ENCODE data around the gene TOM1L2.

TOM1L2 gene

DNA sequence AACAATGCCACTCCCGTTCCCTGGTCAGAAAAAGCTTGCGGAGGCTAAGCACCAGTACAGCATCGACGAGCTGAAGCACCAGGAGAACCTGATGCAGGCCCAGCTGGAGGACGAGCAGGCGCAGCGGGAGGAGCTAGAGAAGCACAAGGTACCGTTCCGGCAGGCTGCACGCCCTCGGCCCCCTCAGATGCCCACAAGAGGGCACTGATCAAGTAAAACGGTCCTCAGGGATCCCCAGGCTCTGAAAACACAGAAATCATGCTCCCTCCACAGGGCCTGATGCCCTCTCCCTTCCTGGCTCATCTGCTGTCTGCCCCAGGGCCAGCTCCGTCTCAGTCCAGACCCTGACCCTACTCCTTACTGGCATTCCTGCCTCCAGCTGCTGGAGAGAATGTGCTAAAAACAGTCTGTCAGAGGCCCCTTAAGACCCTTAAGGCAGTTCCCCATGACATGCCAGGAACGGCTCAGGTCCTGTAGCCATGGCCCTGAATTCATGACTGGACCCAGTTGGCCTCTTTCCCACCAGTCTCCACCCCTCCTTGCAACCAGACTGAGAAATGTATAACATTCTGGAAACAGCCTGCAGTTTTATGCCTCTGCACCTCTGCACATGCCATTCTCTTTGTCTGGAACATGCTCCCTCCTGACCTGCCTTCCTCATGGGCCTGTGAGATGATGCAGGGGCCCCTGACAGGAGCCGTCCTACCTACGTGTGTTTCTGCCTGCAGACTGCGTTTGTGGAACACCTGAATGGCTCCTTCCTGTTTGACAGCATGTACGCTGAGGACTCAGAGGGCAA is 22.3 kb upstream of the TOM1L2 start:
- no peak for DNase-seq (ENCODE audit: low spot score)

DNA sequence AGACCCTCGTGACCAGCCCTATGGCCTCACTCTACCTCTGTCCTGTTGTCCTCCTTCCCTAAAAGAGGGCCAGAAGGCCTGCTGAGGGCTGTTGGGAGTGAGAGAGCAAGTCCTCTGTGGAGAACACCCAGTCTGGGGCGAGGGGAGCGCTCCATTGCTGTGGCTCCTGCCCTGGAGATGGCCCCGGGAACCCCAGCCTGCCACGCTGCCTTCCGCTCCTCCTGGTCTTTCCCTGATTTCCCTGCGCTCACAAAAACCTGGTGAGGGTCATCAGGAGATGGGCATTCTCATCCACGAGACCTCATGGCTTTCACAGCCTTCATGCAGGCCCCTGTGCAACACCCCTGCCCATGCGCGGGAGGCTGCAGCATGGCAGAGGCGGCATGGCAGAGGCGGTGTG is 21.7 kb upstream of the TOM1L2 start:
- DNase-seq (ENCODE audit: low spot score) = no peak

DNA sequence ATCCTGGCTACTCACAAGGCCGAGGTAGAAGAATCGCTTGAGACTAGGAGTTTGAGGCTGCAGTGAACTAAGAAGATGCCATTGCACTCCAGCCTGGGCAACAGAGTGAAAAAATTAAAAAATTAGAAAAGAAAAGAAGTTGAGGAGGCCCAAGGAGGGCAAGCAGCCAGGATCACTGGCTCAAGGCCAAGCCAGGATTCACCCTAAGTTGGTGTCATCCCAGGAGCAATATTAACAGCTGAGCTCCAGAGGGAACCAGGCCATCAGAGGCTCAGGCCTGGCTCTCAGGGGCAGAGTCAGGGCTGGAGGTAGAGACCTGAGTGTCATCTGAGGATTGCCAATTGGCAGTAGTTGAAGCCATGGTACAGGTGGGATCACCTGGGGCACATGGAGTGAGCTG is 21.2 kb upstream of the TOM1L2 start:
- DNase-seq (ENCODE audit: low spot score) = no peak

DNA sequence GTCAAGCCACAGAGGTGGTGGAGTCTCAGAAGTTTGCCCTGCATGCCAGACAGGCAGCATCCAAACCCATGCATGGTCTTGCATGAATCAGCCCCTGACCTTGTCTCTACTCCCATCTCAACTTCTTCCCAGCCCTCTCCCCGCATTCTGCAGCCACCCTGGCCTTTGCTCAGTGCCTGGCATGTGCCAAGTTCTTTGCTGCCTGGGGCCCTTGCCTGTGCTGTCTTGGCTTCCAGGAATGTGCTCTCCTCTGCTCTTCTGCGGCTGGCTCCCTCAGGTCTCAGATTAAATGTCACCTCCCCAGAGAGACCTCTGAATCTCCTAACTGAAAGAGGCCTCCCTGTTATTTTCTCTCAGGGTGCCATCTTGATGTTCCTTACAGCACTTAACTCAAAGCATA is 18.1 kb upstream of the TOM1L2 start:
- no peak for DNase-seq (ENCODE audit: low spot score)

DNA sequence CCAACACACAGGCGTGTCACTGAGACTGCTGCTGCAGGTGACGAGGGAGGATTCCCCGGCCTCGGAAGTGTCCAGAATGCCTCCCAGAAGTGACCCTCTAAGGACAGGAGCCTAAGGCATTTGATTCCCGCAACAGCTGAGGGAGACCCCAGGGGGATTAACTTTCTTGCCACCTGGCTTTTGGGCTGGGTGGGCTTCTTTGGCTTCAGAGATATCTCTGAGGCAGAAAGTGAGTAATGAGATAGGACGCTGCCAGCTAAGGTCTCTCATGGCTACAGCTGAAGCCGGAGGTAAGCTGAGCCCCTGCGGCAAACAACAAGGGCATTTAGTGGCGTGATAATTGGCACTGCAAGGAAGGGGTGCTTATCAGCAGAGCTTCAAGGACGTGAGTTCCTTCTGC is 17.4 kb upstream of the TOM1L2 start:
- DNase-seq (ENCODE audit: low spot score) = no peak

DNA sequence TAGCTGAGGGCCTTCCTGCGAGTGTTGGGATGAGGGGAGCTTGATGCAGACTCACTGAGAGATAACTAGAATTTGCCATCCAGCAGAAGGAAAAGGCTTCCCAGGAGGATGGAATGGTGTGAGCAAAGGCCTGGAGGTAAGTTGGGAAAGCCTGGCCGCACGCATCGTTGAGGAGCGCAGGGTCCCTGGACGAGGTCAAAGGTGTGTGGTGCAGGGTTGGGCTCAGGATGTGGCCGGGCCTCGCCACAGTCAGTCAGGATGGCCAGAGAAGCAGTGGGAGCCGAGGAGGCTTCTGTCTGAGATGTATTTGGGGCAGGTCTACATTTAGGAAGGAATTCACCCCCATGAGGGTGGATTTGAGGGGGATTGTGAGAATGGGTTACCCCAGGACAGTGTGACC is 16.9 kb upstream of the TOM1L2 start:
- DNase-seq (ENCODE audit: low spot score) = no peak

DNA sequence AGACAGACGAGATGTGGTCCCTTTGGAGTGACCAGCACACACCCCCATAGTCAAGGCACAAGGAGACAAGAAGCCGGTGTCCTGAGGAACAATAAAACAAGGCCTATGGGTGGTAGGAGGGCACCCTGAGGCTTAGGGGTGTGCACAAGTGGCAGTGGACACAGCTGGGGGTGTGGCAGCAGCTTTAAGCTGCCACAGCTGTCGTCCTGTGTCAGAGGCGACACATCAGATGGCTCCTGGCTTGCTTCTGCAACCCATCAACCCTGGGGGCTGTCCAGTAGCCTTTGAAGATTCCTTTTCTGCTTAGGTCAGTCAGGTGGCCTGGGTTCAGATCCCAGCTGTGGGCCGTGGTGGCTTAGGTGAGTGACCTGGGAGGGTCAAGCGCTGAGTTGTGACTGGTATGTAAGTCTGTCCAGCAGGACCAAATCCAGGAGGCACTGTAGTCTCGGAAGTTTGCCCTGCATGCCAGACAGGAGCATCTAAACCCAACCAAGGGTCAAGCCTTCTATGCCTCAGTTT is 16.3 kb upstream of the TOM1L2 start:
- no peak for DNase-seq (ENCODE audit: low spot score)

DNA sequence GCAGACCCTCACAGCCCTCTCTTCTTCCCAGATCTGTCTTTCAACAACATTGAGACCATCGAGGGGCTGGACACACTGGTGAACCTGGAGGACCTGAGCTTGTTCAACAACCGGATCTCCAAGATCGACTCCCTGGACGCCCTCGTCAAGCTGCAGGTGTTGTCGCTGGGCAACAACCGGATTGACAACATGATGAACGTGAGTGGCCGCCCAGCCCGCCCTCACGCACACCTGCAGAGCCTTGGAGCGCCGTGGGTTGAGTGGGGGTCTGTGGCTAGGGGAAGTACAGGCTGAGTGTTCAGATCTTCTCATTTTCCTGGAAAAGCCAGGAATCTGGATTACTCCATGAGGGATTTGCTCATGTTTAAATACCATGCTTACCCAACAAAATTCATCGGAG is 15.7 kb upstream of the TOM1L2 start:
- no peak for DNase-seq (ENCODE audit: low spot score)

DNA sequence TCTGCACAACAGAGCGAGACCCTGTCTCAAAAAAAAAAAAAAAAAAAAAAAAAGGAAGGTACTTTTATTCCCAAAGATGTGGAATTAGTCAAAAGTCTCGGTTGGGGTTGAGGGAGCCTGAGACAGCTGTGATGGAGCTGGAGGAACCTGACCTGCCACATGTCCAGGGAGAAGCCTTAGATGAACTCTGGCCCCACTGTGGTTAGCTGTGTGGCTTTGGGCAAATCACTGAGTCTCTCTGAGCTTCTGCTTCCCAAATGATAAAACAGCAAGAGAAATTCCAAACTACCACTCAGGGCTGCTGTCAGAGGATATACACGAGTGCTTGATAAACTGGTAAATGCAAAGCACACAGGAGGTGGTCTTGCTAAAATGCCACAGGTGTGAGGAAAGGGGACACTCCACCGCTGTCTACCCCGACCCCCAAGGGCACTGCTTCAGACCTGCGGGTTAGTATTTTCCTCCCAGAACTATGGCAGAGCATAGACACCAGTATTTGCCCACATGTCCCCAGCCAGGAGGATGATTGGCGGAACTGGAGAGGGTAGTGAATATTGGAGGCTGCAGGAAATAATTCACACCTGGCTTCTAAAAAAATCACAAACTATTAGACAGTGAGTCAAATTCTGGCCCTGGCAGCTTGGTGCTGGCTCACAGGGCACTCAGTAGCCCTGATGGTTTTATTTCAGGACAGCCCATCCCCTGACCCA is 15.1 kb upstream of the TOM1L2 start:
- no peak for DNase-seq (ENCODE audit: low spot score)

DNA sequence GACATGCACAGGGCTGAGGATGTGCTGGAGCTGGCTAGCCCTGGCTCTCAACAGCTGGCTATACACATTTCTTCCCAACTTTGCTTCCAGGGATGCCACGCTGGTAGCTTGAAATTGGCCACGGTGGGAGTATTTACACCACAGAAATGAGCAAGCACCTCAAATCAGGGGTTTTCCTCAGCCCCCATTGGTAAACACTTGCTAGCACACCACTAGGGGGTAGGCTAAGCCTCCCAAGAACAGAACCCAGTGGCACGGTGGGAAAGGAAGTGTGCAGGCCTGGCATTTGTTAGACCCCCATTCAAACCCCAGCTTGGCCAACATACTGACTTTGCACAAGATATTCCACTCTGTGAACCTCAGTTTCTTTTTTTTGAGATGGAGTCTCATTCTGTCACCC is 13.4 kb upstream of the TOM1L2 start:
- no peak for DNase-seq (ENCODE audit: low spot score)

DNA sequence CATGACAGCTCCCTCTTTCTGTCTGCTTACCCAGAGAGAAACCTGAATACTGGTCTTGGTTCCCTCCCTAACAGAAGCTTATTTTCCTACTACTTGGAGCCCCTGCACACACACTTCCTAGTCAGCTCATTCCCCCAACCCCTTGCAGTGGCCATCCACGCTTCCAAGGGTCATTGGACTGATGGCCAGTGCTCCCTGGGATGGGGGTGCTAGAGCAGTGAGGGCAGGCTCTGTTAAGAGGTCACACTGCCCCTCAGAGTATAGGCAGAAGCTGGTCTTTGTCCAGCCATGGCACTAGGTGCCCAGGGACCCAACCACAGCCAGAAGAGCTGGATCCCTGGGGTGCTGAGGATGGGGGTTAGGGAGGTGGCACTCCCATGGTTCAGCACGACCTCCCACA is 13.0 kb upstream of the TOM1L2 start:
- no peak for DNase-seq (ENCODE audit: low spot score)

DNA sequence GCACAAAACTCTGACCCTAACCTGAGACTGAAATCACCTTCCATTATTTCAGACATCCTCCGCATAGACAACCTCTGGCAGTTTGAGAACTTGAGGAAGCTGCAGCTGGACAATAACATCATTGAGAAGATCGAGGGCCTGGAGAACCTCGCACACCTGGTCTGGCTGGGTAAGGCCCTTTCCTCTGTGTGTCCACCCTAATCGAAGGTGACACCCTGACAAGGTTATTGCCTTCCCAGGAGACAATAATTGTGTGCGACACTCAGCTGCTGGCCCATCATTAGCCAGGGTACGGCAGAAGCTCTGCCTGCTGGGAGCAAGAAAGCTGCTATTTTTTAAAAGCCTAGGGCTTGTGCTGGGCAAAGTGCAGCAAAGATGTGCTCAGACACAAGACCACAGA is 11.6 kb upstream of the TOM1L2 start:
- DNase-seq (ENCODE audit: low spot score) = no peak

DNA sequence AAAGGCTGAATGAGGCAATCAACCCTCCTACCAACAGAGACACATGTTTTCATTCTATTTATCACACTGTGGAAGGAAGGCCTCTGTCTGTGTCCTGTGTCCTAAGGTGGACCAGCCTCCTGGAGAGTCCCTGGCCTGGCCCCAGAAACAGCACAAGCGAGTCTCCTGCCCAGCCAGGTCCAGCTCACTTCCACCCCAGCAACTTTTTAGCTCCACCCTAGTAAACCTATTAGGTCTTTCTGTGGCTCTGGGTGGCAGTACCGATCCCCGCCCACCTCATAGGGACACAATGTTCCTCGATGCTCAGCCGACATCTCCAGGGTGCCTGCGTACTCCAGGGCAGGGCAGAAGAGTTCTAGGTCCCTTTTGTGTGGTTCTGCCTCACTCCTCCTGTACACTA is 11.2 kb upstream of the TOM1L2 start:
- DNase-seq (ENCODE audit: low spot score) = no peak

DNA sequence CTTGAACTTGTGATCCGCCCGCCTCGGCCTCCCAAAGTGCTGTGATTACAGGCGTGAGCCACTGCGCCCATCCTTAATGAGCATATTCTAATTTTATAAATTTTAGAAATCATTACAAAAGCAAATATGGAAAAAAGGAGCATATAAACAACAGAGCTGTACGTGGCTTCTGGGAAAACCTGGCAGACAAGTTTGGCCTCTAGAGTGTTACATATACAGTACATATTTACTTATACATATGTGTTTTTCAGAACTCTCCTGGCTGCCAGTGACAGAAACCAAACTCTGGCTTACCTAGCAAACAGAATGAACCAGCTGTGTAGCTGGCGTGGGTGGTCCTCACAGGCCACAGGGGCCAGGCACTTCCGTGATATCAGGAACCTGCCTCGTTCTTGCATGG is 10.6 kb upstream of the TOM1L2 start:
- no peak for DNase-seq (ENCODE audit: low spot score)

DNA sequence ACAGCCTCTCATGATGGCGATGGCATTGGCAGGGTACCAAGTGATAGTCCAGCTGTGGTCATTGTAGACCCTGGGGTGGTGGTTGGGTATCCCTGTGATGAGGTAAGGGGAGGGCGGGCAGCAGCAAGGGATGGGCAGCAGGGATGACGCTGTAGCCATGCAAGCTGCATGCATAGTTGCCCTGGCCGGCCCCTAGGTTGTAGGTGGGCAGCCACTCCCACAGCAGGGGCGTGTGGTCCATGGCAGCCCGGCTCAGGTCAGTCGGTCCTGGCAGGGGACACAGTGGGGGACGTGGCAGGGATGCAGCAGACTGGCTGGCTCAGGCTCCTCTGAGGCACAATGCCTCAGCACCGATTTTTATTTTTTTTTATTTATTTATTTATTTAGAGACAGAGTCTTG is 9.1 kb upstream of the TOM1L2 start:
- DNase-seq (ENCODE audit: low spot score) = no peak

DNA sequence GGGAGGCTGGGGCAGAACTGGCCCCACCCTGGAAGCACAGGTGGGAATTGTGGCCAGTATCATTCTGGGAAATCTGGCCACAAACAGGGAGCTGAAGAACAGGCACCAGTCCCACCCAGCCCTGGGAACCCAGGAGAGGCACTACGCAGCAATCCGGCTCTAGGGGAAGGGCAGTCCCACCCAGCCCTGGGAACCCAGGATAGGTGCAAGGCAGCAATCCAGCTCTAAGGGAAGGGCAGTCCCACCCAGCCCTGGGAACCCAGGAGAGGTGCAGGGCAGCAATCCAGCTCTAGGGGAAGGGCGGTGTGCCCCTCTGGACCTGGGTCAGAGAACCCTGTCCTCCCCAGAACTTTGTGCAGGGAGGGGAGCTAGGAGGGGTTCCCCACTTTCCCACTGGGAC is 7.6 kb upstream of the TOM1L2 start:
- DNase-seq (ENCODE audit: low spot score) = no peak

DNA sequence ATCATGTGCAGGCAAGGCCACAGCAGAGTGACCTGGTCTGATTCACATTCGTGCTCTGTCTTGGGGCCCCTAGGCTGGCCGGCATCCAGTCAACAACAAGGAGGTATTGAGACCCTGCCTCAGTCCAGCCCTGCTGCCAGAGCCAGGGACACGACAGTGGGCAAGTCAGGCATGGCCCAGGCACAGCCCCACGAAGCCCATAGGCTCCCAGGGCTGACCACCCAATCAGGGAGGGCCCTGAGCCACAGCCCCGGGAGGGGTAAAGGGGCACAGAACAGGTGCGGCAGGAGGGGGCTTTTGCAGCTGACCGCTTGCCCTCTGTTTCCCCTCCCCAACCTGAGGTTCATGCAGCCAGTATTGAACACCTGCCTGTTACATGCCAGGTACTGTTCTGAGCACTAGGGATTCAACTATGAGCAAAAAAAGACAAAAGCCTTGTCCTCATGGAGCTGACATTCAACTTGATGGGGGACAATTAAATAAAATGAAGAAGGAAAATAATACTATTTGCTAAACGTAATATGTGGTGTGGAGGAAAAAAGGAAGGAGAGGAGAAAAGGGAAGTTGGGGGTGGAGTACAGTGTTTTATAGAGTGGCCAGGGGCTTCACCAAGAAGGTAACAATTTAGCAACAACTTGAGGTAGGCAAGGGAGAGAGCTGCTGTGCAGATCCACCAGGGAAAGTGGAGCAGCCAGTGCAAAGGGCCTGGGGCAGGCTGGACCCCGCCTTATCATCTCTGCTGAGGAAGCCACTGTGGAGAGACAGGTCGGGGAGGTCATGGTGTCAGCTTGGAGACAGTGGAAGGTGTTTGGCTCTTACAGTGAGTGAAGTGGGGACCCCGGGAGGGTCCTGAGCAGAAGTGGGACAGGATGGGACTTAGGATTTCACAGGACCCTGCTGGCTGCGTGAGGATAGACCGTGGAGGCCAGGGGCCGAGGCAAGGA is 6.6 kb upstream of the TOM1L2 start:
- DNase-seq (ENCODE audit: low spot score) = no peak

DNA sequence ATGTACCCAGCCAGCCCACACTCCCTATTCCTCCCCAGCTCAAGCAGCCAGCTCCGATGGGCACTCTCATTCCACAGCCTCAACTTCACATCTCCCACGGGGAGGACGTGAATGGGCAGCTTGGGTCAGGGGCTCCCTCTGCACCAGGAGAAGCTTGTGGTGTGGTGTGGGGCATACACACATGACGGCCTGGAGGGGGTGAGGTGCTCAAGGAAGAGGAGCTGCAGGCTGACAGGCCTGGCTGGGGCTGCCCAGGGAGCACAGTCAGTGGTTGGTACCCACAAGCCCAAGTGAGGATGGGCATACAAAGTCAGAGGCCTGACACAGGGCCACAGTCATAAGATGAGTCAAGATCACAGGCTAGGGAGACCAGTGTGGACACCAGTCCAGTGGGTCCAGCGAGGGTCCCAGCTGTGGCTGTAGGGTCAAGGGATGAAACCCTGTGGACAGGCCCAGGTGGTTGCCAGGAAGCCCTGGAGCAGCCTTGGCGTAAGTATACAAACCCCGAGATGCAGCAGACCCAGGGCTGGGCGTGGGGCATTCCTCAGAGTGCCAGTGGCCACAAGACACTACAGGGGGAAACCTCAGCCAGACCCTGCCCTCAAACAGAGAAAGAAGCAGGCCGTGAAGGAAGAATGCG is 4.9 kb upstream of the TOM1L2 start:
- DNase-seq (ENCODE audit: low spot score) = no peak

DNA sequence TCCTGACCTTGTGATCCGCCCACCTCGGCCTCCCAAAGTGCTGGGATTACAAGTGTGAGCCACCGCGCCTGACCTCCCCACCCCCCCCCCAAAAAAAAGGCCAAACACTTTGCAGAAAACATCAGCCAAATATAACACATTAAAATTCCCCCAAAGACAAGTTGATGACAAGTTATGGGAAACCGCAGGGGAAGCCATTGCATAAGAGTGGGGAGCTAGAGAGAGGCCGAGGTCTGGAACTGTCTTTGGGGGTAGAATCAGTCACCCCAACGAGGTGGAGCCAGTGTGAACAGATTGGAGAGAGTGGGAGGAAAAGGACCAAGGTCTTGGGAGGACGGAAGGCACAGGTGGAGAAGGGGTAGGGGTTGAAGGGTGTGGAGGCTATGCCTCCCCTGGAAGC is 3.2 kb upstream of the TOM1L2 start:
- no peak for DNase-seq (ENCODE audit: low spot score)

DNA sequence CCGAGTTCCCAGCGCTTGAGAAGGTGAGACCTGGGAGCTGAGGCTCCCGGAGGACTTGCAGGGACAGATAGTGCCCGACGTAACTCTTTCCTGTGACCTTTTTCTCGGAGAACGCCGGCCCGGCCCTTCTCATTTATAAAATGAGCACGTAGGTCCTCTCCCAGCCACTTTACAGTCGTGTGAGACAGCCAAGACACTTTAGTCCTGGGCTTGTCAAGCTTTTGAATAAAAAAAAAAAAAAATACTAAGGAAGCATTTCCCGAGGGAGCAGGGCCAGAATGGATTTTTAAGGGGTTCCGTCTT is 703 bp upstream of the TOM1L2 start:
- no peak for DNase-seq (ENCODE audit: low spot score)

DNA sequence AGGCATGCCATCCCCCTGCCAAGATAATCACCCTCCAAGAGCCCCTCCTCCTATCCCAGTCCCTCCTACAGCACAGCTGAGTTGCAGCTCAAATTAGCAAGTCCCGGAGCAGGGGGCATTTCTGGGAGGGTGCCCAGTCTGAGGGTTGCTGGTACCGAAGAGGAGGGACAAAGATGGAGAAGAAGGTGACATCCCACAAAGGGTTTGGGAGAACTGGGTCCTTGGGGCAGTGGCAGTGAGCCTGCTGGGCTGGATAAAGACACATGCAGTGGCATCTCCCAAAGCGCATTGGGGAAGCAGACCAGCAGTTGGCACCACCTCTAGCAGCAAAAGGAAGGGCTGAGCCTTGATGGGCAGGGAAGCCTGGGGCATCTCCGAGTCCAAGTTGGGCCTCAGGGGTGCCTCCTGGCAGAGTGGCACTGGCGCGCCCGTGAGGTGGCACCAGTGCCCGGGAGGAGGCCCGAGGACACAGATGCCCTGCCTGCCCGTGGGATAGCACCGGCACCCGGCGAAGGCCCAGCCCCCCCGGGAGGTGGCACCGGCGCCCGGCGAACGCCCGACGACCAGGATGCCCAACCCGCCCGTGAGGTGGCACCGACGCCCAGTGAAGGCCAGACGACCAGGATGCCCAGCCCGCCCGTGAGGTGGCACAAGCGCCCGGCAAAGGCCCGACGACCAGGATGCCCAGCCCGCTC is 622 bp downstream of the TOM1L2 start:
- DNase-seq (ENCODE audit: low spot score) = peak; percentile 27

Measured in GM03348 (cell line).